H1 (cell line): ENCODE measurements around the gene CDC42EP5.

ENCODE experiments used
- CHD2 ChIP-seq: IDR thresholded peaks from 2 replicates; pipeline ENCODE4 v1.6.1; 2012; ENCODE audit warnings: low read length, improper control_type of control experiment
- CREB1 ChIP-seq: IDR thresholded peaks from 2 replicates; pipeline ENCODE4 v1.6.1; 2012; ENCODE audit warnings: inconsistent platforms
- EZH2 ChIP-seq: fragments of 200-600 bp; sonication (generic); IDR thresholded peaks from 2 replicates; pipeline ENCODE4 v1.7.1; 2012; ENCODE audit warnings: low read depth, mild to moderate bottlenecking, moderate library complexity, low read length, inconsistent platforms; ENCODE audit not compliant: severe bottlenecking
- POLR2AphosphoS5 ChIP-seq: IDR thresholded peaks from 2 replicates; pipeline ENCODE4 v1.6.1; 2011; ENCODE audit warnings: low read depth, low read length
- TF ChIP-seq, protein P1 (sequence below), 3 experiments: IDR thresholded peaks; 1 replicate in 2 of 3; 2 replicates in 1 of 3; pipeline versions ENCODE4 v1.5.1 to v1.6.1; 2011; ENCODE audit warnings: low read length in 3 of 3, mild to moderate bottlenecking in 3 of 3, inconsistent platforms in 2 of 3, low read depth in 1 of 3, moderate library complexity in 1 of 3; ENCODE audit not compliant: insufficient read depth in 1 of 3; ENCODE audit errors: control extremely low read depth in 1 of 3
- TF ChIP-seq, protein P2 (sequence below): IDR thresholded peaks from 2 replicates; pipeline ENCODE4 v1.6.1; 2012; ENCODE audit warnings: inconsistent platforms
- TF ChIP-seq, protein P3 (sequence below): IDR thresholded peaks from 2 replicates; pipeline ENCODE4 v1.6.1; 2011; ENCODE audit warnings: low read length, improper control_type of control experiment

DNA sequence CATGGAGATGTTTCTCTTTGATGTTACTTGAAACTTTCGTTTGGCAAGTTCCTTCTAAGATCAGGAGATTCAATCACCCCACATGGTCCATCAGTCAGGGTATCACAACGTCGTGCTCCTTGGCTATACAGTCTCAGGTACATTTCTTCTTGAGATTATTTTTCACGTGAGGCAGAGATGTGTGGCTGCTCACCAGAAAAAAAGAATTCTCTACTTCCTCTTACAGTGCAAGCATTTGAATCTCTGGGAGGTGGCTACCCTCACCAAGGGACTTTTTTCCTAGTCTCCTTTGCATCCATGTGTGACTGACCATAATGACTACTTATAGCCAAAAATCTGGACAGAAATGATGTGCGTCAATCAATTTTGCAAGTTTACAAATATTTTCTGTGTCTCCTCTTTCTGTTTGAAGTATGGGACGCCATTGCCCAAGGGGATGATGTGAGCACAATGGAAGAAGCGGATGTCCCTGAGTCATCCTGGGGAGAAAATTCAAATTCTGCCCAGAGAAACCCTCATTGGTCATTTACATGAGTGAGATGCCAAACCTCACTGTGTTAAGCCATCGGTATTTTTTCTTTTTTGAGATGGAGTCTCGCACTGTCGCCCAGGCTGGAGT, 21.0 kb upstream of the CDC42EP5 start:
- TF ChIP-seq, protein P1, sequence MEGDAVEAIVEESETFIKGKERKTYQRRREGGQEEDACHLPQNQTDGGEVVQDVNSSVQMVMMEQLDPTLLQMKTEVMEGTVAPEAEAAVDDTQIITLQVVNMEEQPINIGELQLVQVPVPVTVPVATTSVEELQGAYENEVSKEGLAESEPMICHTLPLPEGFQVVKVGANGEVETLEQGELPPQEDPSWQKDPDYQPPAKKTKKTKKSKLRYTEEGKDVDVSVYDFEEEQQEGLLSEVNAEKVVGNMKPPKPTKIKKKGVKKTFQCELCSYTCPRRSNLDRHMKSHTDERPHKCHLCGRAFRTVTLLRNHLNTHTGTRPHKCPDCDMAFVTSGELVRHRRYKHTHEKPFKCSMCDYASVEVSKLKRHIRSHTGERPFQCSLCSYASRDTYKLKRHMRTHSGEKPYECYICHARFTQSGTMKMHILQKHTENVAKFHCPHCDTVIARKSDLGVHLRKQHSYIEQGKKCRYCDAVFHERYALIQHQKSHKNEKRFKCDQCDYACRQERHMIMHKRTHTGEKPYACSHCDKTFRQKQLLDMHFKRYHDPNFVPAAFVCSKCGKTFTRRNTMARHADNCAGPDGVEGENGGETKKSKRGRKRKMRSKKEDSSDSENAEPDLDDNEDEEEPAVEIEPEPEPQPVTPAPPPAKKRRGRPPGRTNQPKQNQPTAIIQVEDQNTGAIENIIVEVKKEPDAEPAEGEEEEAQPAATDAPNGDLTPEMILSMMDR (IDR thresholded peaks at IDR 0.05; ENCODE audit: control extremely low read depth in 1 of 3, insufficient read depth in 1 of 3, low read depth in 1 of 3, low read length in 3 of 3), result no peak
- TF ChIP-seq, protein P2, sequence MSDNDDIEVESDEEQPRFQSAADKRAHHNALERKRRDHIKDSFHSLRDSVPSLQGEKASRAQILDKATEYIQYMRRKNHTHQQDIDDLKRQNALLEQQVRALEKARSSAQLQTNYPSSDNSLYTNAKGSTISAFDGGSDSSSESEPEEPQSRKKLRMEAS, result no peak
- TF ChIP-seq, protein P3, sequence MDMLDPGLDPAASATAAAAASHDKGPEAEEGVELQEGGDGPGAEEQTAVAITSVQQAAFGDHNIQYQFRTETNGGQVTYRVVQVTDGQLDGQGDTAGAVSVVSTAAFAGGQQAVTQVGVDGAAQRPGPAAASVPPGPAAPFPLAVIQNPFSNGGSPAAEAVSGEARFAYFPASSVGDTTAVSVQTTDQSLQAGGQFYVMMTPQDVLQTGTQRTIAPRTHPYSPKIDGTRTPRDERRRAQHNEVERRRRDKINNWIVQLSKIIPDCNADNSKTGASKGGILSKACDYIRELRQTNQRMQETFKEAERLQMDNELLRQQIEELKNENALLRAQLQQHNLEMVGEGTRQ, result no peak
- TF ChIP-seq POLR2AphosphoS5 (no peak), EZH2 (no peak), CHD2 (no peak), CREB1 (no peak)
